Stimulated activated effector memory CD8-positive, alpha-beta T cell treated with anti-CD3 and anti-CD28 coated beads, Interleukin-12 subunit alpha, Interleukin-12 subunit beta, amount 100 ng/mL, for 72 hours (primary cell): ENCODE measurements around the gene DLEU7.

Experiments
- ATAC-seq: fragments of 150-1000 bp; cut with Tn5 transposase; 2 replicates; pipeline ENCODE4 v1.10.0; 2021
- DNase-seq, 2 donors: peaks; one replicate each; pipeline ENCODE4 v3.0.0; 2021 to 2022; ENCODE audit warnings: low spot score in 2 of 2
- H3K27ac Mint-ChIP-seq: one replicate; pipeline ENCODE4 v1.8.0; 2022; ENCODE audit warnings: mild to moderate bottlenecking, mixed read lengths
- H3K36me3 Mint-ChIP-seq: one replicate; pipeline ENCODE4 v1.8.0; 2022; ENCODE audit warnings: mild to moderate bottlenecking, mixed read lengths
- H3K4me1 Mint-ChIP-seq: one replicate; pipeline ENCODE4 v1.8.0; 2022; ENCODE audit warnings: mixed read lengths
- H3K4me3 Mint-ChIP-seq: one replicate; pipeline ENCODE4 v1.8.0; 2022; ENCODE audit warnings: mild to moderate bottlenecking, mixed read lengths
- H3K9me3 Mint-ChIP-seq: one replicate; pipeline ENCODE4 v1.8.0; 2022; ENCODE audit warnings: mixed read lengths

DLEU7 gene

DNA sequence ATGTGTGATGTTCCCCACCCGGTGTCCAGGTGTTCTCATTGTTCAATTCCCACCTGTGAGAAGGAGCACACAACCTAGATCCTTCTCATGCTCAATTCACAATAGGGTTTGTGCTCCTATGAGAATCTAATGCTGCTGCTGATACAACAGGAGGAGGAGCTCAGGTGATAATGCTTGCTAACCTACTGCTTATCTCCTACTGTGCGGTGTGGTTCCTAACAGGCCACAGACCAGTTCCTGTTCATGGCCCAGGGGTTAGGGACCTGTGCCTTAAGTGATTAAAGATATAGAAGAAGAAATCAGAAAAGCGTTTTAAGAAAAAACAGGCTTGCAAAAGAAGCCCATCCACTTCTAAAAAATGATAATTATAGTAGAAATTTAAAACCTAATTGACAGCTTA, 17.5 kb downstream of the DLEU7 start:
- no peak for DNase-seq
- Mint-ChIP-seq H3K4me1 (no peaks in the 10 kb centered on the region), H3K27ac (no peak overlapping the region), H3K36me3 (no peaks in the 10 kb centered on the region), H3K4me3 (no peak overlapping the region), H3K9me3 (no peaks in the 10 kb centered on the region)
- no peak for ATAC-seq

DNA sequence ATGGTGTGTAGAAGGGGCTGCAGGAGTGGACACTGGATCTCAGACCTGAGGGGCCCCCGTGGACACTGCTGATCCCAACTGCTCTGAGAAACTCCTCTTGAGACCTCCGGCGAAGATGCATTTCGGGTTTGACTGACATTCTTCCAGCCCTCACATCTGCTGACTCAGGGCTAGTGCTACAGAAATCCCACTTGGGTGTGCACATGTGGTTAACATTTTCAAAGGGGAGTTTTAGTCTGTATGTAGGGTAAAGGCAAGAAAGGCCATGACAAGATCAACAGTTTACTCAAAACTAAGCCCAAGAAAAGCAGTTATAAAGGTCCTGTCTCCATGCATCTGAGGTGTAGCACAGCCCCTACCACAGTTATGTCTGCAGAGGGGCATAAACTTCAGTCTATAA, 31.2 kb downstream of the DLEU7 start:
- DNase-seq = no peak
- no peaks in the 10 kb centered on the region for H3K9me3 Mint-ChIP-seq
- H3K27ac Mint-ChIP-seq = no peak overlapping the region
- H3K36me3 Mint-ChIP-seq = no peaks in the 10 kb centered on the region
- peaks cover 5% of the 10 kb centered on the region for H3K4me1 Mint-ChIP-seq
- no peak for ATAC-seq
- H3K4me3 Mint-ChIP-seq = no peak overlapping the region

DNA sequence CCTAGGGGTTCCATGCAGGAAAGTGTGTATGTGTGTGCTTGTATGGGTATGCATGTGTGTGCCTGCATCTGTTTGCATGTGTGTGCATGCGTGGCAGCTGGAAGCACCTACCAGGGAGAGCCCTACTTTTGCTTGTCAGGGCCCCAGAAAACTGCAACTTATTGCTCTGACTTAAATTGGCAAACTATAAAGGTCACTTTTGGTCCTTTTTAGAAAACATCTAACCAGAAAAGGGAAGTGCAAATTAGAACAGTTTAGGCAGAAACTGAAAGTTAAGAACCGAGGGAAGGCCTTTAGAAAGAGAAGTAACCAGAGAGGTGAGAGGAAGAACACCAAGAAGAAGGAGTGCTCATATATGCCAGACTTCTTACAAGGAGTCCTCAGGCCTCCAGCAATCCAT, 32.5 kb downstream of the DLEU7 start:
- no peak for ATAC-seq
- no peak for DNase-seq
- no peak overlapping the region for H3K4me3 Mint-ChIP-seq
- H3K36me3 Mint-ChIP-seq = no peaks in the 10 kb centered on the region
- peaks cover 5% of the 10 kb centered on the region for H3K4me1 Mint-ChIP-seq
- H3K27ac Mint-ChIP-seq = no peak overlapping the region
- no peaks in the 10 kb centered on the region for H3K9me3 Mint-ChIP-seq

- Mint-ChIP-seq H3K4me1 (peaks cover 5% of the 10 kb centered on the region), H3K27ac (no peak overlapping the region), H3K36me3 (no peaks in the 10 kb centered on the region), H3K9me3 (peaks cover 2% of the 10 kb centered on the region), H3K4me3 (no peak overlapping the region)
- ATAC-seq = no peak
- DNase-seq = no peak
These were observed 33.0 kb downstream of the DLEU7 start for GRCh38 chr13:50810468-50810867.

GRCh38 chr13:50809133-50810090, 34.1 kb downstream of the DLEU7 start:
- no peak overlapping the region for H3K27ac Mint-ChIP-seq
- DNase-seq (no peak), ATAC-seq (no peak)

DNA sequence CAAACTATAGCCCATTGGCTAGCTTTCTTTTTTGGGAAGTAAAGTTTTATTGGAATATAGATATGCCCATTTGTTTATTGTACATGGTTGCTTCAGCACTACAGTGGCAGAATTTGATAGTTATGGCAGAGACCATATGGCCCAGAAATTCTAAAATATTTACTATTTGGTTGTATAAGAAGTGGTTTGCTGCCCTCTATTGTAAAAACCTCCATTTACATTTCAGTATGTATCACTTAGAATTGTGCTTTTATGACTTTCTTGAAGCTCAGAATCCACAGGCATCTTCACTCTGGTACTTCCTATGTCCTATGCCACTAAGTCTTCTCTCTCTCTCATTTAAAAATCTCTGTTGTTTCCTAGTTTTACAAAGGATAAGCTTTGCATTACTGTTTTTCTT, 37.7 kb downstream of the DLEU7 start:
- Mint-ChIP-seq H3K4me3 (no peak overlapping the region), H3K27ac (no peak overlapping the region), H3K4me1 (peaks cover 7% of the 10 kb centered on the region), H3K9me3 (peaks cover 2% of the 10 kb centered on the region), H3K36me3 (no peaks in the 10 kb centered on the region)
- DNase-seq (no peak), ATAC-seq (no peak)

More at GRCh38 chr13:50809133-50810090, 34.1 kb downstream of the DLEU7 start:
- H3K4me1 Mint-ChIP-seq = peaks cover 5% of the 10 kb centered on the region
- H3K9me3 Mint-ChIP-seq = peaks cover 2% of the 10 kb centered on the region
- H3K36me3 Mint-ChIP-seq = no peaks in the 10 kb centered on the region
- no peak overlapping the region for H3K4me3 Mint-ChIP-seq

- H3K4me3 Mint-ChIP-seq = no peak overlapping the region
- peaks cover 2% of the 10 kb centered on the region for H3K9me3 Mint-ChIP-seq
- DNase-seq (peak; percentile 51 to 77), ATAC-seq (peak; percentile 92)
- no peaks in the 10 kb centered on the region for H3K36me3 Mint-ChIP-seq
- H3K27ac Mint-ChIP-seq = no peak overlapping the region
- H3K4me1 Mint-ChIP-seq = peaks cover 7% of the 10 kb centered on the region
These were observed 42.2 kb downstream of the DLEU7 start for GRCh38 chr13:50801087-50801931.

DNA sequence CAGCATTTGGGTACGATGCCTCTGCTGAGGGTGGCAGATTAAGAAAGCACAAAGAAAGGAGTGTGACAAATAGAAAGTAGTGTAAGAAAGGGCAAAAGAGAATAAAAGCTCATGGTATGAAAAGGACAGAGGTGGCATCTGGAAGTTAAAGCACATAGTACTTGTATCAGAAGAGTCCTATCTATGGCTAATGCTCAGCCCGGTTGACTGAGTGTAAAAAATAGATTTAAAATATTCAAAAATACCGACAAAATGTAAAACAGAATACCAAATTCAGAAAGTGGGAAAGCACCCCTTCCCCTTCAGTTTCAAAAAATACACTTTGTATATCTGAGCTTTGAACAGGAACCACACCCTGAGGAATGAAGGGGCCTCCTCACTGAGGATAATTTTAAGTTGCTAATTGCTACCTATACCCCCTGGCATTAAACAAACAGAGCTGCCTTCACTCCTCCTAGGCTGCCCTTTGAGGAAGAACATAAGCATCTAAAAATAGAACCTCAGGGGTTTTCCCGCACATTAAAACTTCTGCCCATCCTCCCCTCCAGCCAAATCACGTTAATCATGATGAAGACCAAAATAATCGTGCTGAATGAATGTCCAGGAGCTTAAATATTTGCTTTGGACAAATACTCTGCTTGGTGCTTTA, 43.3 kb downstream of the DLEU7 start:
- ATAC-seq = no peak
- H3K27ac Mint-ChIP-seq = no peak overlapping the region
- DNase-seq = no peak
- no peaks in the 10 kb centered on the region for H3K9me3 Mint-ChIP-seq
- H3K4me3 Mint-ChIP-seq = no peak overlapping the region
- H3K4me1 Mint-ChIP-seq = peaks cover 7% of the 10 kb centered on the region
- no peaks in the 10 kb centered on the region for H3K36me3 Mint-ChIP-seq

- no peaks in the 10 kb centered on the region for H3K36me3 Mint-ChIP-seq
- H3K4me3 Mint-ChIP-seq = no peak overlapping the region
- H3K27ac Mint-ChIP-seq = no peak overlapping the region
- DNase-seq (no peak), ATAC-seq (no peak)
- H3K9me3 Mint-ChIP-seq = no peaks in the 10 kb centered on the region
- peaks cover 7% of the 10 kb centered on the region for H3K4me1 Mint-ChIP-seq
These were observed 44.6 kb downstream of the DLEU7 start for GRCh38 chr13:50798923-50799322.

DNA sequence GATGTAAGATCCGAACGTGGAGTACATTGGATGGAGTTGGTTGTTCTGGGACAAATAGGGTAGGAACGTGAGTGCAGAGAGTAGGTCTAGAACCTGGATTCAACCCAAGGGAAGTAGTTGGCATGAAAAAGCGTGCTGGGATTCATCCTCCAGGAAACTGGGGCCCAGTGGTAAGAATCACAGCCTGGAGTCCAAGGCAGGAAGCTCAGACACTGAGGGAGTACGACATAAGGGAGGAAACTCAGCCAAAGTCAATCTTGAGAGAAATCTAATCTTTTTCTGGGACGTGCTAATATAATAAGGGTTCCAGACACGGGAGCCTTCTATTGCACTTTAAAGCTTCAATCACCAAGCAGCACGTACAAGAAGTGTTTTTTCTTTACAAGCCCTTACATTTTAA, 46.4 kb downstream of the DLEU7 start:
- Mint-ChIP-seq H3K4me3 (no peak overlapping the region), H3K4me1 (peaks cover 7% of the 10 kb centered on the region), H3K36me3 (no peaks in the 10 kb centered on the region), H3K9me3 (no peaks in the 10 kb centered on the region), H3K27ac (no peak overlapping the region)
- ATAC-seq (no peak), DNase-seq (no peak)

DNA sequence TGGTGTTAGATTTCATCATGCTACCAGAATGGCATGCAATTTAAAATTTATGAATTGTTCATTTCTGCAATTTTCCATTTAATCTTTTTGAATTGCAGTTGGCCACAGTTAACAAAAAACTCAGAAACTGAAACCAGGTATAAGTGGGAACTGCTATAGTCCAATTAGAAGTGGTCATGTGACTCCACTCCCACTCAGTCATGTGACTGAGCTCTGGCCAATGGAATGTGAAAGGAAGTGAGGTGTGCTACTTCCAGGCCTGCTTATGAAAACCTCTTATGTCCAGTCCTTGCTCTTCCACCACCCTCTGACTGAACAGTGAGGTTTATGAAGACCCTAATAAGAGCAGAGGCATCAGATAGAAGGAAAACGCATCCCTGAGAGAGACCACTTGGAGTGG, 47.0 kb downstream of the DLEU7 start:
- H3K36me3 Mint-ChIP-seq = no peaks in the 10 kb centered on the region
- peaks cover 6% of the 10 kb centered on the region for H3K4me1 Mint-ChIP-seq
- DNase-seq = no peak
- H3K27ac Mint-ChIP-seq = no peak overlapping the region
- ATAC-seq = no peak
- H3K4me3 Mint-ChIP-seq = no peak overlapping the region
- no peaks in the 10 kb centered on the region for H3K9me3 Mint-ChIP-seq

GRCh38 chr13:50794226-50794625, 49.3 kb downstream of the DLEU7 start:
- ATAC-seq (no peak), DNase-seq (no peak)
- Mint-ChIP-seq H3K4me3 (no peak overlapping the region), H3K9me3 (no peaks in the 10 kb centered on the region), H3K36me3 (no peaks in the 10 kb centered on the region), H3K4me1 (no peaks in the 10 kb centered on the region), H3K27ac (no peak overlapping the region)

DNA sequence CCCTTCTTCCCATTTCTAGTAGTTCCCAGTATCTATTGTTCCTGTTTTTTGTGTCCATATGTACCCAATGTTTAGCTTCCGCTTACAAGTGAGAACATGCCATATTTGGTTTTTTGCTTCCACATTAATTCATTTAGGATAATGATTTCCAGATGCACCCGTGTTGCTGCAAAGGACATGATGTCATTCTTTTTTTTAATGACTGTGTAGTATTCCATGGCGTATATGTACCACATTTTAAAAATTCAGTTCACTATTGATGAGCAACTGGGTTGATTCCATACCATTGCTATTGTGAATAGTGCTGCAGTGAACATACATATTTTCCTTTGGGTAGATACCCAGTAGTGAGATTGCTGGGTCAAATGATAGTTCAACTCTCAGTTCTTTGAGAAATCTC, 50.5 kb downstream of the DLEU7 start:
- DNase-seq (no peak), ATAC-seq (no peak)
- H3K4me3 Mint-ChIP-seq = no peak overlapping the region
- no peak overlapping the region for H3K27ac Mint-ChIP-seq
- no peaks in the 10 kb centered on the region for H3K4me1 Mint-ChIP-seq
- no peaks in the 10 kb centered on the region for H3K36me3 Mint-ChIP-seq
- no peaks in the 10 kb centered on the region for H3K9me3 Mint-ChIP-seq

GRCh38 chr13:50788551-50789210, 54.8 kb downstream of the DLEU7 start:
- DNase-seq (no peak), ATAC-seq (no peak)
- H3K9me3 Mint-ChIP-seq = no peaks in the 10 kb centered on the region
- H3K36me3 Mint-ChIP-seq = no peaks in the 10 kb centered on the region
- no peaks in the 10 kb centered on the region for H3K4me1 Mint-ChIP-seq
- H3K27ac Mint-ChIP-seq = peak overlapping the region; percentile 16
- no peak overlapping the region for H3K4me3 Mint-ChIP-seq
